ENCODE data around the gene ANKH.

DNA sequence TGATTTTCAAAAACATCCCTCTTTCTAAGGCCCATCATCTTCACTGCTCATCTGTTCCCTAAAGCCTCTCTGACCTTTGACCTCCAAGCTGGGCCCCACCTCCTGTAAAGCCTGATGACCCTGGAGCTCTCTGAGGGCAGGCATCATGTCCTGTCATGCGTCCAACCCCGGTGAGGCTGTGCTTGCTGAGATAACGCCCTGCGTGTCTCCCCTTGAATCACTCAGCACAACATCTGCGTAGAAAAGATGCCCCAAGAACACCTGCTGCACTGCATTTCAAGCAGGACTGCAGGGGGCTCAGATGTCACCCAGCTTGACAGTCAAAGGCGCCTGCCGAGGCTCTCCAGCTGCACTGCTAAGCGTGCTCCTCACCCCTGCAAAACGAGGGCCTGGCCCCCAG is 129.1 kb downstream of the ANKH start:
- TF ChIP-seq EZH2phosphoT487 (IDR thresholded peaks at IDR 0.05; ENCODE audit: borderline replicate concordance, low read length) = no peak
- TF ChIP-seq, protein P1, sequence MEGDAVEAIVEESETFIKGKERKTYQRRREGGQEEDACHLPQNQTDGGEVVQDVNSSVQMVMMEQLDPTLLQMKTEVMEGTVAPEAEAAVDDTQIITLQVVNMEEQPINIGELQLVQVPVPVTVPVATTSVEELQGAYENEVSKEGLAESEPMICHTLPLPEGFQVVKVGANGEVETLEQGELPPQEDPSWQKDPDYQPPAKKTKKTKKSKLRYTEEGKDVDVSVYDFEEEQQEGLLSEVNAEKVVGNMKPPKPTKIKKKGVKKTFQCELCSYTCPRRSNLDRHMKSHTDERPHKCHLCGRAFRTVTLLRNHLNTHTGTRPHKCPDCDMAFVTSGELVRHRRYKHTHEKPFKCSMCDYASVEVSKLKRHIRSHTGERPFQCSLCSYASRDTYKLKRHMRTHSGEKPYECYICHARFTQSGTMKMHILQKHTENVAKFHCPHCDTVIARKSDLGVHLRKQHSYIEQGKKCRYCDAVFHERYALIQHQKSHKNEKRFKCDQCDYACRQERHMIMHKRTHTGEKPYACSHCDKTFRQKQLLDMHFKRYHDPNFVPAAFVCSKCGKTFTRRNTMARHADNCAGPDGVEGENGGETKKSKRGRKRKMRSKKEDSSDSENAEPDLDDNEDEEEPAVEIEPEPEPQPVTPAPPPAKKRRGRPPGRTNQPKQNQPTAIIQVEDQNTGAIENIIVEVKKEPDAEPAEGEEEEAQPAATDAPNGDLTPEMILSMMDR (IDR thresholded peaks at IDR 0.05; ENCODE audit: low read depth, low read length, poor library complexity, severe bottlenecking) = no peak

All from DOHH2 (cell line).